Pancreas (tissue), 10 donors: Measurements from ENCODE around the gene CRTC2. TPM values are rescaled to one million over a fixed set of nuclear protein-coding genes. Genes with fewer than 3 reads are reported as not detected.

ENCODE experiments used
- ATAC-seq, 4 donors: fragments of 200-7000 bp; cut with Tn5 transposase; one replicate each; pipeline versions ENCODE4 v1.8.0 to v1.9.1; 2020; ENCODE audit warnings: mild to moderate bottlenecking in 4 of 4, moderate library complexity in 4 of 4
- DNase-seq, 6 donors: peaks; one replicate each; pipeline ENCODE4 v3.0.0-alpha.2; 2020
- FAIRE-seq: peaks from 2 replicates; lab custom pipeline; 2012; peaks lifted over from hg19 to GRCh38; lab: Jason Lieb, UNC
- H3K27ac ChIP-seq, 4 donors: fragments of 200-600 bp; sonication (generic); 1 replicate in 3 of 4; 2 replicates in 1 of 4; pipeline versions ENCODE4 v1.5.0 to v1.8.0; 2020
- H3K27me3 ChIP-seq, 4 donors: fragments of 200-600 bp; one replicate each; pipeline ENCODE4 v1.8.0; 2021
- H3K36me3 ChIP-seq, 3 donors: fragments of 200-600 bp; sonication (generic) in 1 of 3; one replicate each; pipeline versions ENCODE4 v1.5.0 to v1.8.0; 2020 to 2021
- H3K4me1 ChIP-seq, 3 donors: fragments of 200-600 bp; one replicate each; pipeline ENCODE4 v1.8.0; 2021
- H3K4me3 ChIP-seq, 4 donors: fragments of 200-600 bp; sonication (generic) in 2 of 4; one replicate each; pipeline versions ENCODE4 v1.5.0 to v1.8.0; 2020 to 2021
- H3K9me3 ChIP-seq, 4 donors: fragments of 200-600 bp; one replicate each; pipeline ENCODE4 v1.8.0; 2021
- WGBS, 2 donors: extraction: QIAGEN DNeasy Blood & Tissue Kit; methylation state at CpG; one replicate each; pipeline ENCODE4 v1.1.7; 2013; 5-methylcytosine and 5-hydroxymethylcytosine counted together
- intact Hi-C, 3 donors: fragments of 100-400 bp; cut with DNase I; formaldehyde crosslinking; loops; one replicate each; pipeline versions ENCODE4 v1.11.1 to v1.14.2; 2022
- polyA plus RNA-seq, 2 donors: library from polyadenylated mRNA; stranded (reverse); fragments of 200-250 nt; gene quantifications; one replicate each; pipeline ENCODE4 v1.2.3, GENCODE V29; 2013
- total RNA-seq, 6 donors: library from RNA; stranded (reverse); fragmentation: NEBNext Ultra II Directional in 4 of 6; extraction: Animal tissue kit (Norgen Biotek cat#: 25700) in 4 of 6; gene quantifications; one replicate each; pipeline versions ENCODE4 v1.2.1 to v1.2.4, GENCODE V29; 2021 to 2023
- TF ChIP-seq, protein P1 (sequence below), 4 donors: fragments of 200-600 bp; sonication (generic) in 3 of 4; IDR thresholded peaks; one replicate each; pipeline versions ENCODE4 v1.5.0 to v1.8.0; 2021; ENCODE audit warnings: antibody characterized with exemption in 4 of 4
- donor health status: healthy with polysubstance abuse.
- donor health status: DM: no; HTN: no; CAD: no; lungs with moderate emphysema.
- donor health status: DM: no; HTN: no; CAD: no.
- donor health status: control.
- donor health status: control.
- donor health status: Bipolar disorder and iron deficiency.
- donor health status: DM: yes; HTN: yes; CAD: no.
- donor health status: DM: no; HTN: no; CAD: no.
- donor health status: DM: no; HTN: no; CAD: no.
- donor health status: DM: yes; HTN: yes; CAD: no.

Gene CRTC2
- total and polyA plus RNA-seq, 8 donors: 13.4 to 48.6 (median 20.7) TPM

DNA sequence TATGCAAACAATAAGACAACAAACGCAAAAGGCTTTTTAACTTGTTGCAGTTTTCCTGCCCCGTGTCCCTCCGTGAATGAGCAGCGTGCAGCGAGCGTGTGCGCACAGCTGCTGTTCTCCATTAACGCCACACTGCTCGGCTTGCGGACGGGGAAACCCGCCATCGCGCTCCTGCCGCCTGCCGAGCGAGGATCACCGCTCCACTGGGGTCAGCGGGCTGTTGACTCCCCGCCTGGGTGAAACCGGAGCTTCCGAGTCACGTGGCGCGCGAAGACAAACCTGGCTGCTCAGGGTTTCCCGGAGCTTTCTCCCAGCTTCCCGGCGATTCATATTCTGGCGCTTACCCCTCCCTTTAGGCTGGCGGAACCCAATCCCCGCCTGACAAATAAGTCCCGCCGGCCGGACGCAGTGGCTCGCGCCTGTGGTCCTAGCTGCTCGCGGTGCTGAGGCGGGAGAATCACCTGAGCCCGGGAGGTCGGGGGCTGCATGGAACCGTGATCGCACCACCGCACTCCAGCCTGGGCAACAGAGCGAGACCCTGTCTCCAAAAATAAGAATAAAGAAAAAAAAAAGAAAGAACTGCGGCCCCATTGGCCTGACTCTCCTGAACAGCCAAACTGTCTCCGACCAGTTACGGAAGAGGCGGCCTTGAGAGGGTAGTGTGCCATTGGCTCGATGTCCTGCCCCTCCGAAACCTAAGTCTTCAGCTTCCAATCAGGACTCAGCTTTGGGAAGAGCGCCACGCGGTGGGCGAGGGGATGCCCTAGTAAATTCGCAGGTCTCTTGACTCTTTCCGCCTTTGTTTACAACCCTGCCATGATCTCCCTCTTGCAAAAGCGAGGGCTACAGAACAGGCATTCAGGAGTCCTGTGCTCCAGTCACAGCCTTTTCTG is 8.9 kb upstream of the CRTC2 start, which contains the start of gene CREB3L4:
TSS of gene CREB3L4 (plus strand) at position 796 of the 893 bp plus-strand sequence. CDS start 624 bp downstream, outside the sequence.
- H3K4me1 ChIP-seq: peaks cover 3 to 25% (median 5%) of the 10 kb centered on the region in 3 donors
- intact Hi-C loops: no loop called here

DNA sequence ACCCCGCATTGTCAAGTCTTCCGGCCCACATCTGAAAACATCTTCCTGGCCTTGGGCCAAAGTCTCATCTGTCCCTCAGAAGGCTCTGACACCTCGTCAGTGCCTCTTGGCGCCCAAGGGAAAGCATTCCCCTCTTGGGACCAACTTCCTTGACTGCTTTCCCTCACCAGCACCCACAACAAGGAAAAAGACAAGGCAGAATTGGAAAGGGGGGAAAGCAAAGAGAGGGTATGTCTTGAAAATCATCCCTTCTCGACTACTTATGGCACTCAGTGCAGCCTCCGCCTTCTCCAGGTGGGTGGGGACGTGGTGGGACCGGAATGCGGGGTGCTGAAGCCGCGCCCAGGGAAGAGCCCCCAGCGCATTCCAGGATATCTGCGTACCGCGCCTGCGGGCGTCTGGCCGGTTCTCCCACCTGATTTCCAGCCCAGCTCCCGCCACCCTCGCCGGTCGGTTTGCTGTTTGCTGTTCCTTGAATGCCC is 5.5 kb upstream of the CRTC2 start:
- no peaks in the 10 kb centered on the region for H3K9me3 ChIP-seq
- H3K27ac ChIP-seq: peak overlapping the region; percentile 83 to 97 (median 90)
- H3K27me3 ChIP-seq: no peaks in the 10 kb centered on the region
- FAIRE-seq (no peak), DNase-seq (peak in 5 of 6 donors; percentile 42 to 75 (median 54)), ATAC-seq (peak in 2 of 4 donors; percentile 1 to 2)
- WGBS, 2 donors: 1% methylated on average over 21 to 22 of the region's 22 CpGs
- H3K36me3 ChIP-seq: peaks cover 0 to 7% (median 0%) of the 10 kb centered on the region in 3 donors
- intact Hi-C loops: no loop called here
- TF ChIP-seq, protein P1, sequence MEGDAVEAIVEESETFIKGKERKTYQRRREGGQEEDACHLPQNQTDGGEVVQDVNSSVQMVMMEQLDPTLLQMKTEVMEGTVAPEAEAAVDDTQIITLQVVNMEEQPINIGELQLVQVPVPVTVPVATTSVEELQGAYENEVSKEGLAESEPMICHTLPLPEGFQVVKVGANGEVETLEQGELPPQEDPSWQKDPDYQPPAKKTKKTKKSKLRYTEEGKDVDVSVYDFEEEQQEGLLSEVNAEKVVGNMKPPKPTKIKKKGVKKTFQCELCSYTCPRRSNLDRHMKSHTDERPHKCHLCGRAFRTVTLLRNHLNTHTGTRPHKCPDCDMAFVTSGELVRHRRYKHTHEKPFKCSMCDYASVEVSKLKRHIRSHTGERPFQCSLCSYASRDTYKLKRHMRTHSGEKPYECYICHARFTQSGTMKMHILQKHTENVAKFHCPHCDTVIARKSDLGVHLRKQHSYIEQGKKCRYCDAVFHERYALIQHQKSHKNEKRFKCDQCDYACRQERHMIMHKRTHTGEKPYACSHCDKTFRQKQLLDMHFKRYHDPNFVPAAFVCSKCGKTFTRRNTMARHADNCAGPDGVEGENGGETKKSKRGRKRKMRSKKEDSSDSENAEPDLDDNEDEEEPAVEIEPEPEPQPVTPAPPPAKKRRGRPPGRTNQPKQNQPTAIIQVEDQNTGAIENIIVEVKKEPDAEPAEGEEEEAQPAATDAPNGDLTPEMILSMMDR (IDR thresholded peaks at IDR 0.05): no peak
- H3K4me3 ChIP-seq: peak overlapping the region; percentile 76 to 88 (median 82)
- peaks cover 7 to 34% (median 10%) of the 10 kb centered on the region in 3 donors for H3K4me1 ChIP-seq

More for the DNA sequence above, 8.9 kb upstream of the CRTC2 start, which contains the start of gene CREB3L4:
- peak; percentile 79 to 87 (median 82) for ATAC-seq
- FAIRE-seq: no peak
- 0% methylated on average over 60 of the region's 60 CpGs for WGBS, 2 donors
- Histone ChIP-seq H3K4me3 (peak within 1 kb of the TSS; percentile 29 to 47 (median 42)), H3K9me3 (no peaks in the 10 kb centered on the region), H3K27ac (peak within 1 kb of the TSS; percentile 82 to 94 (median 88)), H3K27me3 (no peaks in the 10 kb centered on the region), H3K36me3 (no peaks in the 10 kb centered on the region)
- peak; percentile 92 to 95 (median 94) for DNase-seq
- TF ChIP-seq, protein P1 (IDR thresholded peaks at IDR 0.05): peak in 1 of 4 donors; percentile 12

DNA sequence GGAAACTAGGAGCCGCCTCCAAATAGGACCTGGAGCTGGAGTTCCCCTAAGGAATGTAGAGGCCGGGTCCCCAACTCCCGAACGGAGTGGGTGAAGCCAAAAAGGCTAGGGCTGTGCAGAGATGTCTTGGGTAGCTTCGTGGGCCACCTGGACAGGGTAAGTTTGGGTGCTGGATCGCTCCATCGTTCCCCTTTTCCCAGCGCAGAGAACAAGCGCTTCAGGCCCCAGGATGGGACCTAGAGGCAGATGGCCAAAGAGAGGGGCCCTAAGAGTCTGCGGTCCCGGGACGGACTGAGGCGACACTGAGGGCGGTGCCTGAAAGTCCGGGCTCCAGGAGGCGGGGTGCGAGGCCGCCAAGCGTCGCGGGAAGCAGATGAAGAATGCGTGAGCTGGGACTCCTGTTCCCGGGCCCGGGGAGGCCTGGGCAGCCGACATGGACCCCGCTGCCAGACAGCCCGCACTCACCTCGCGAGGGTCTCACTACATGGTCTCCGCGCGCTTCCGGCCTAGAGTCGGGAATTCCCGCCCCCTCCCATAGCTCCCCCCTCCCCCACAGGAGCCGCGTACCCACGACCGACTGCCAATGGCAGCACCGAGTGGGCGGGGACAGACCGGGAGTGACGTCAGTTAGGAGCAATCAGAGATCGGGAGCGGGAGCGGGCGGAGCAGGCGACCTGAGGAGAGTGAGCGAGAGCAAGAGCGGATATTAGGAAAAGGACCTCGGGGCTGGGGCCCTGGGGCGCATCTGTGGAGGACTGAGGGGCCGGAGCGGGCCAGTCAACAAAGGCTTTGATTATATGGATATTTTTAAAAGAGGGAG is 4.8 kb upstream of the CRTC2 start, which contains the start of gene SLC39A1:
TSS of gene SLC39A1 (minus strand) at position 508 of the 820 bp plus-strand sequence. CDS start 822 bp downstream, outside the sequence.
- H3K36me3 ChIP-seq: peaks cover 0 to 7% (median 0%) of the 10 kb centered on the region in 3 donors
- ATAC-seq (peak; percentile 75 to 87 (median 78)), FAIRE-seq (no peak), DNase-seq (peak; percentile 98 to 100 (median 99))
- TF ChIP-seq, protein P1 (IDR thresholded peaks at IDR 0.05): no peak
- peak within 1 kb of the TSS; percentile 76 to 88 (median 82) for H3K4me3 ChIP-seq
- no peaks in the 10 kb centered on the region for H3K9me3 ChIP-seq
- no peaks in the 10 kb centered on the region for H3K27me3 ChIP-seq
- H3K27ac ChIP-seq: peak within 1 kb of the TSS; percentile 83 to 97 (median 90)
- WGBS, 2 donors: 0 to 1% methylated on average over 49 to 54 of the region's 54 CpGs
- H3K4me1 ChIP-seq: peaks cover 7 to 31% (median 10%) of the 10 kb centered on the region in 3 donors
- intact Hi-C loops: no loop called here

DNA sequence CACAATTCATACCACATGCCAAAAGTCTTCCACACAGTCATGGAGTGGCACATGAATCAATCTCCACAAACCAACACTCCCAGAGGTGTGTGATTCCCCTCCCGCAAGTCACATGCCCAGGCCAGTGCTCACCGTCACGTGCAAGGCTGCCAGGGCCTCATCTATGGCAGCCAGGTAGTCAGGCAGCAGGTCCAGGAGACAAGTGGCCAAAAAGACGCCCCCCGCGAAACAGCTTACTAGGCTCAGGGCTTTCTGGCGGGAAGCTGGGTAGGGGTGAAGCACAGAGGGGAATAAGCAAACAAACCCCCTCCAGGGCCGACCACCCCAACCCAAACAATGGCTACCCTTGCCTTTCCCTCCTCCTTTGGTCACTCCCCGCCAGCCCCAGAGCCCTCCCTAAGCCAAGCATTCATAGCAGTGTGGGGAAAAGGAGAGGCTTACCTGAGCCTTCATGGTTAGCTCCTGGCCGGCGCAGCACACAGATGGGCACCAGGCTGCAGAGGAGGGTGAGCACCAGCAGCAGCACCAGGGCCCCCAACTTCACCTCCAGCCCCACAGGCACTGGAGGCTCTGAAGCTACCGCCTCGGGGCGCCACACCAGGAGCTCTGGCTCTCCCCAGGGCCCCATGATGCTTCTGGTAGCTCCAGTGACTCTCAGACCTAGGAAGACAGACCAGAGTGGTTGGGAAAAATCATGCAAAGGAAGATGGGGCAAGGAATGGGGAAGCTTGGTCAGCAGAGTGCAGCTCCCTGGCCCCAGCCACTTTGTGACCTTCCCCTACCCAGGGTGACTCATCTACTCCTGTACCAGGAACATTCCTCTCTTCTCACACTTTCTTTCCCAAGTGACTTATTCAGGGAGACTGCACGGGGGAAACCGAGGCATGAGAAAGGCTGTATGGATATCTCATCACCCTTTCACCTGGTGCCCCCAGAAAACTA is 3.9 kb upstream of the CRTC2 start:
- 35 to 39% methylated on average over 16 of the region's 16 CpGs for WGBS, 2 donors
- Histone ChIP-seq H3K4me3 (peak overlapping the region; percentile 76 to 88 (median 82)), H3K9me3 (no peaks in the 10 kb centered on the region), H3K27ac (peak overlapping the region; percentile 83 to 97 (median 90)), H3K27me3 (no peaks in the 10 kb centered on the region), H3K36me3 (peaks cover 0 to 7% (median 0%) of the 10 kb centered on the region in 3 donors), H3K4me1 (peaks cover 8 to 32% (median 10%) of the 10 kb centered on the region in 3 donors)
- ATAC-seq: peak in 2 of 4 donors; percentile 10 to 14
- DNase-seq: peak in 2 of 6 donors; percentile 34 to 67
- TF ChIP-seq, protein P1 (IDR thresholded peaks at IDR 0.05): no peak
- FAIRE-seq: no peak
- intact Hi-C loops: no loop called here
